HL-60 (cell line): ENCODE data around the gene SLC25A21.

Source experiments
- DNase-seq, 2 experiments: peaks; one replicate each; pipeline ENCODE4 v3.0.0-alpha.2; 2010 to 2020; ENCODE audit warnings: low read depth in 1 of 2, low spot score in 1 of 2
- H3K27ac ChIP-seq: fragments of 250-450 bp; sonication (Bioruptor Pico); replicated peaks from 2 replicates; pipeline ENCODE4 v1.5.1; 2020; ENCODE audit warnings: mild to moderate bottlenecking, moderate library complexity
- H3K27me3 ChIP-seq: fragments of 250-450 bp; sonication (Bioruptor Pico); 2 replicates; pipeline ENCODE4 v1.5.1; 2021; ENCODE audit warnings: mild to moderate bottlenecking, moderate library complexity; ENCODE audit not compliant: insufficient read depth, poor library complexity, severe bottlenecking
- H3K4me3 ChIP-seq: replicated peaks from 2 replicates; pipeline ENCODE4 v1.5.1; 2011; ENCODE audit warnings: mild to moderate bottlenecking, control low read depth, low read length; ENCODE audit not compliant: insufficient read depth
- CTCF ChIP-seq: IDR thresholded peaks from one replicate; pipeline ENCODE4 v1.5.1; 2011; ENCODE audit warnings: low read length, control low read depth, inconsistent platforms; ENCODE audit not compliant: insufficient read depth
- GABPA ChIP-seq: IDR thresholded peaks from 2 replicates; pipeline ENCODE4 v1.6.1; 2012; ENCODE audit warnings: low read depth
- POLR2AphosphoS5 ChIP-seq: IDR thresholded peaks from 2 replicates; pipeline ENCODE4 v1.6.1; 2012; ENCODE audit warnings: low read depth
- REST ChIP-seq: IDR thresholded peaks from 2 replicates; pipeline ENCODE4 v1.6.1; 2012; ENCODE audit warnings: low read depth; ENCODE audit not compliant: insufficient replicate concordance
- SPI1 ChIP-seq: IDR thresholded peaks from 2 replicates; pipeline ENCODE4 v1.6.1; 2012; ENCODE audit warnings: low read depth, mild to moderate bottlenecking, borderline replicate concordance

Gene SLC25A21

GRCh38 chr14:37139710-37140109 lies 32.7 kb downstream of the SLC25A21 start:
- Histone ChIP-seq H3K27ac (no peak overlapping the region), H3K27me3 (no peaks in the 10 kb centered on the region), H3K4me3 (no peak overlapping the region)
- DNase-seq, result no peak
- TF ChIP-seq SPI1, result no peak

DNA sequence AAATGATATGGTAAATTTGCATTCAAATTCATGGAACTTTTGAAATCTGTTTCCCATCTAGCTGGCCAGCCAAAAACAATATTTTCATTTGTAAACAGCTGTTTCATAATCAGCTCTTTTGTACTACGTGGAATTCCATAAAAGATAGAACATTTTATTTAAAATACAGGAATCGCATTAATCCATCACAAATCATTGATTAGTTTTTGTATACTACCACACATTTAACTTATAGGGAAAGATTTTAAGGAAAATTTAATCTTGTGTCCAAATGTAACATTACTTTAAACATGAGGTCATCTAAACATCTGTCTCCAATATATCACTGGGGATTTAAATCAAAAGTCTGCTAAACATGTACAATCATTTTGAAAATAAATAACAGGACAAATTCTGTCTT lies 33.5 kb downstream of the SLC25A21 start:
- no peaks in the 10 kb centered on the region for H3K27me3 ChIP-seq
- no peak overlapping the region for H3K4me3 ChIP-seq
- DNase-seq, result no peak
- no peak overlapping the region for H3K27ac ChIP-seq
- no peak for TF ChIP-seq CTCF

DNA sequence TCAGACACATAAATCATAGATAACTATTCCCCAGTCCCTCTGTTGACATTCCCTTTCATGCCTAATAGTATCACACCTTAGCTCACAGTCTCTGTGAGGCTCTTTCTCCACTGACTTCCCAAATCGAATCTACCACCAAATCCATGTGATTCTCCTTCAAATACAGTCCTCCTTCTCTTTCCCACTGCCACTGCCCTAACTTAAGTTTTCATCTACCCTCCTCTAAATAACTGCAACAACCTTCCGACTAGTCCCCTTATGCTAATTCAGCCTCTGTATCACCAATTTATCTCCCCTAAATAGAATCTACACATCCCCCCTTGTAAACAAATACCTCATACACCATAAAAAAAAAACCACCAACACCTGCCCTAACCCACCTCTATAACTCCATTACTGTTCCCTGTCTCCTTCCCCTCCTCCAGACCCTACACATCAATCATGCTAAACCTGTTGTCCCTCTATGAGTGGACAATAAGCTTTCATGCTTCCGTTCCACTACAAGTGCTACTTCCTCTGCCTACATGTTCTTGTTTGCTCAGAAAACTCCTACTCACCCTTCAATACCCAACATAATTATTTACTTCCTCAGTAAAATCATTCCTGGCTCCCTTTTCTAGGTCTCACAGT lies 39.0 kb downstream of the SLC25A21 start:
- H3K27me3 ChIP-seq, result no peaks in the 10 kb centered on the region
- no peak overlapping the region for H3K4me3 ChIP-seq
- no peak for TF ChIP-seq POLR2AphosphoS5
- TF ChIP-seq CTCF, result no peak
- no peak for TF ChIP-seq GABPA
- no peak for TF ChIP-seq REST
- TF ChIP-seq SPI1, result no peak
- H3K27ac ChIP-seq, result no peak overlapping the region
- DNase-seq, result no peak

DNA sequence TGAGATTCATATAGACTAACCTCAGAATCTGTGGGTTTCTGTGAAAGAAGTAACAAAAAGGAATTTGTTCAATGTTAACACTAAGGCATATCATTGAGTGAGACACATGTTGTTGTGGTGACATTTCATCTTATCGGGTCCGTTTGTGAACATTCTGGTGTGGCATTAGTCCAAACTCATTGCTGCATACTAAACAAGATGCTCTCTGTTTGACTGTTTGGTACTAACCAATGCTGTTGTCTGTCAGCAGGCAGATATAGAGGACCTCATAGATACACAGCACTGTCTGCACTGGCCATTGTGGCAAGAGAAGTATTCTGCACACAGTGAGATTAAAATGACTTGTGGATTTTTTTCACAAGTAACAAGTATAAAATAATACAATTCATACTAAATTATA lies 41.2 kb downstream of the SLC25A21 start:
- Histone ChIP-seq H3K4me3 (no peak overlapping the region), H3K27me3 (no peaks in the 10 kb centered on the region), H3K27ac (no peak overlapping the region)
- no peak for DNase-seq
- no peak for TF ChIP-seq REST
- no peak for TF ChIP-seq CTCF
- no peak for TF ChIP-seq POLR2AphosphoS5
- TF ChIP-seq SPI1, result no peak
